CD4-positive, alpha-beta T cell (primary cell): ENCODE data around the gene GUCA1C. TPM values are rescaled to one million over a fixed set of nuclear protein-coding genes. Genes with fewer than 3 reads are reported as not detected.

Source experiments
- ATAC-seq: fragments of 200-7000 bp; cut with Tn5 transposase; one replicate; pipeline ENCODE4 v1.10.0; 2022; ENCODE audit warnings: mild to moderate bottlenecking; ENCODE audit not compliant: poor library complexity
- CTCF ChIA-PET: fragments of 350-600 bp; sonication (Branson Sonifier 250); formaldehyde crosslinking; loops from one replicate; lab custom pipeline; 2021; ENCODE audit warnings: antibody characterized with exemption, inconsistent platforms; lab: Charles Lee
- POLR2A ChIA-PET: fragments of 350-600 bp; sonication (Branson Sonifier 250); formaldehyde crosslinking; loops from one replicate; lab custom pipeline; 2021; ENCODE audit warnings: antibody characterized with exemption, inconsistent platforms; lab: Charles Lee
- DNase-seq, 14 experiments: peaks; one replicate each; pipeline ENCODE4 v3.0.0-alpha.2; 2013 to 2020; ENCODE audit warnings: mixed read lengths in 2 of 14
- H3K27ac ChIP-seq, 2 donors: one replicate each; pipeline versions ENCODE4 v1.5.1 to v1.7.0; 2013; ENCODE audit warnings: low read length in 2 of 2, low read depth in 1 of 2, mild to moderate bottlenecking in 1 of 2
- H3K27me3 ChIP-seq, 2 experiments: 1 replicate in 1 of 2; 2 replicates in 1 of 2; pipeline versions ENCODE4 v1.6.1 to v1.7.0; 2013; ENCODE audit warnings: low read length in 2 of 2, control low read depth in 1 of 2, mild to moderate bottlenecking in 1 of 2, moderate library complexity in 1 of 2; ENCODE audit not compliant: insufficient read depth in 2 of 2, control insufficient read depth in 1 of 2
- H3K36me3 ChIP-seq: one replicate; pipeline ENCODE4 v1.6.1; 2013; ENCODE audit warnings: low read length, control low read depth; ENCODE audit not compliant: insufficient read depth
- H3K4me1 ChIP-seq: one replicate; pipeline ENCODE4 v1.6.1; 2013; ENCODE audit warnings: low read length, control low read depth; ENCODE audit not compliant: insufficient read depth
- H3K4me3 ChIP-seq: one replicate; pipeline ENCODE4 v1.5.1; 2013; ENCODE audit warnings: mild to moderate bottlenecking, low read length, moderate library complexity
- H3K9me3 ChIP-seq, 2 experiments: 1 replicate in 1 of 2; 2 replicates in 1 of 2; pipeline versions ENCODE4 v1.6.1 to v1.7.0; 2013; ENCODE audit warnings: low read length in 2 of 2, mild to moderate bottlenecking in 2 of 2, control low read depth in 1 of 2, moderate library complexity in 1 of 2; ENCODE audit not compliant: control insufficient read depth in 1 of 2, insufficient read depth in 1 of 2
- H3K27ac Mint-ChIP-seq: one replicate; pipeline ENCODE4 v1.8.0; 2020; ENCODE audit warnings: mixed read lengths
- H3K27me3 Mint-ChIP-seq: one replicate; pipeline ENCODE4 v1.8.0; 2021; ENCODE audit warnings: mixed read lengths
- H3K36me3 Mint-ChIP-seq: one replicate; pipeline ENCODE4 v1.8.0; 2021; ENCODE audit warnings: low read depth, mixed read lengths
- H3K4me1 Mint-ChIP-seq: one replicate; pipeline ENCODE4 v1.8.0; 2021; ENCODE audit warnings: low read depth, mixed read lengths
- H3K4me3 Mint-ChIP-seq: one replicate; pipeline ENCODE4 v1.8.0; 2020; ENCODE audit warnings: mild to moderate bottlenecking, mixed read lengths
- H3K9me3 Mint-ChIP-seq: one replicate; pipeline ENCODE4 v1.8.0; 2020; ENCODE audit warnings: mixed read lengths
- intact Hi-C, 2 experiments: fragments of 100-400 bp; cut with DNase I in 1 of 2; cut with micrococcal nuclease in 1 of 2; formaldehyde crosslinking; loops; one replicate each; pipeline versions ENCODE4 v1.15.1 to v1.9.0; 2023 to 2025; cut with DNase I, micrococcal nuclease
- total RNA-seq, 174 experiments: library from RNA in 2 of 174; stranded (reverse) in 2 of 174; gene quantifications; one replicate each; pipeline ENCODE4 v1.2.3 and lab custom pipeline; 2021 to 2026
- TF ChIP-seq, protein P1 (sequence below): fragments of 200-600 bp; IDR thresholded peaks from one replicate; pipeline ENCODE4 v1.8.0; 2022; ENCODE audit warnings: antibody characterized with exemption, mild to moderate bottlenecking

The GUCA1C gene
- total RNA-seq, 2 experiments from 2014 or later, result not detected

GRCh38 chr3:108894981-108895380, 58.7 kb downstream of the GUCA1C start:
- Histone ChIP-seq H3K27me3 (no peaks in the 10 kb centered on the region), H3K4me3 (no peak overlapping the region), H3K4me1 (no peaks in the 10 kb centered on the region), H3K27ac (no peak overlapping the region), H3K9me3 (no peaks in the 10 kb centered on the region), H3K36me3 (no peaks in the 10 kb centered on the region)
- Mint-ChIP-seq H3K36me3 (no peaks in the 10 kb centered on the region), H3K27ac (no peak overlapping the region), H3K4me3 (no peak overlapping the region), H3K4me1 (no peaks in the 10 kb centered on the region), H3K9me3 (no peaks in the 10 kb centered on the region), H3K27me3 (no peaks in the 10 kb centered on the region)
- intact Hi-C loops, result no loop called here
- CTCF ChIA-PET, result interaction anchor here (1.5 kb wide), 1 partner anchor 20 kb away, joined by 3 read pairs; no protein-coding TSS in a partner anchor
- TF ChIP-seq, protein P1, sequence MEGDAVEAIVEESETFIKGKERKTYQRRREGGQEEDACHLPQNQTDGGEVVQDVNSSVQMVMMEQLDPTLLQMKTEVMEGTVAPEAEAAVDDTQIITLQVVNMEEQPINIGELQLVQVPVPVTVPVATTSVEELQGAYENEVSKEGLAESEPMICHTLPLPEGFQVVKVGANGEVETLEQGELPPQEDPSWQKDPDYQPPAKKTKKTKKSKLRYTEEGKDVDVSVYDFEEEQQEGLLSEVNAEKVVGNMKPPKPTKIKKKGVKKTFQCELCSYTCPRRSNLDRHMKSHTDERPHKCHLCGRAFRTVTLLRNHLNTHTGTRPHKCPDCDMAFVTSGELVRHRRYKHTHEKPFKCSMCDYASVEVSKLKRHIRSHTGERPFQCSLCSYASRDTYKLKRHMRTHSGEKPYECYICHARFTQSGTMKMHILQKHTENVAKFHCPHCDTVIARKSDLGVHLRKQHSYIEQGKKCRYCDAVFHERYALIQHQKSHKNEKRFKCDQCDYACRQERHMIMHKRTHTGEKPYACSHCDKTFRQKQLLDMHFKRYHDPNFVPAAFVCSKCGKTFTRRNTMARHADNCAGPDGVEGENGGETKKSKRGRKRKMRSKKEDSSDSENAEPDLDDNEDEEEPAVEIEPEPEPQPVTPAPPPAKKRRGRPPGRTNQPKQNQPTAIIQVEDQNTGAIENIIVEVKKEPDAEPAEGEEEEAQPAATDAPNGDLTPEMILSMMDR, result no peak
- no peak for DNase-seq
- ATAC-seq, result no peak
- POLR2A ChIA-PET, result no interaction called here

DNA sequence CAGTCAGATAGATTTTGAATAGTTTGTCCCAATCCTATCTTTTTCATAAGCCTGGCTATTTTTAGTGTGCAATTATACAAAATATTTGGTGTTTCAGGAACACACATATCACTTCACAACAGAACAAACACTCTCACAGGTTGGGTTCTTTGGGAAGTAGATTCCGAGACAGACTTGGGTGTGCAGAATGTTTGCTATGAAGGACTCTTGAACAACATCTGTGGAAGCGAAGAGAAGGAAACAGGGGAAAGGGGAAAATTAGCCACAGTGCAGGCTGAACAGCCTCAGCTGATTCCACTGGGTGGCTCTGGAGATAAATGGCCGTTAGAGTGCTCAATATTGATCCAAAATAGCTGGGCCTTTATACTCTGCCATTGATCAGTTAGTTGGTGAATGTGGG, 61.8 kb downstream of the GUCA1C start:
- Mint-ChIP-seq H3K4me1 (no peaks in the 10 kb centered on the region), H3K27me3 (no peaks in the 10 kb centered on the region), H3K4me3 (no peak overlapping the region), H3K27ac (no peak overlapping the region), H3K9me3 (no peaks in the 10 kb centered on the region), H3K36me3 (no peaks in the 10 kb centered on the region)
- no peak overlapping the region for H3K27ac ChIP-seq
- H3K4me3 ChIP-seq, result no peak overlapping the region
- ChIA-PET POLR2A (no interaction called here), CTCF (no interaction called here)
- H3K27me3 ChIP-seq, result no peaks in the 10 kb centered on the region
- no peaks in the 10 kb centered on the region for H3K4me1 ChIP-seq
- intact Hi-C loops, result no loop called here
- ATAC-seq (no peak), DNase-seq (no peak)
- H3K36me3 ChIP-seq, result no peaks in the 10 kb centered on the region
- no peaks in the 10 kb centered on the region for H3K9me3 ChIP-seq
- TF ChIP-seq, protein P1, result no peak

DNA sequence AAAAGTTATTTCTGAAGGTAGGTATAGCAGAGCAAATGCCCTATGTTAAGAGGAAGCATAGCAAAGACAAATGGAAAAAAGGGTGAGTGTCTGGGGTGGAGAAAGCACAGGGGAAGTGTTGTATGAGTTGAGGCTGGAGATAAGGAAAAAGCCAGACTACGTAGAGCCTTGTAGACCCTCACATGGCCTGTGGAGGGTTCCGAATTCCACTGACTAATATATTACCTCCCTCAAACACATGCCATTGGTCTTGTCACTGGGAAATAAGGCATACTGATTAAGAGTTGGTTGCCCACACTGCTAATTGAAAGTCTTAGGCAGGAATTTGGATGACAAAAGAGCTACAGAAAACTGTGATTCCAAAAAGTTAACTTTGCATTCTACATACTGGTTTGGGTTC, 65.9 kb downstream of the GUCA1C start:
- Mint-ChIP-seq H3K4me1 (peaks cover 12% of the 10 kb centered on the region), H3K27me3 (no peaks in the 10 kb centered on the region), H3K27ac (no peak overlapping the region), H3K9me3 (no peaks in the 10 kb centered on the region), H3K4me3 (no peak overlapping the region), H3K36me3 (no peaks in the 10 kb centered on the region)
- Histone ChIP-seq H3K27ac (no peak overlapping the region), H3K9me3 (no peaks in the 10 kb centered on the region), H3K36me3 (no peaks in the 10 kb centered on the region), H3K4me1 (no peaks in the 10 kb centered on the region), H3K4me3 (no peak overlapping the region), H3K27me3 (no peaks in the 10 kb centered on the region)
- no peak for DNase-seq
- intact Hi-C loops, result no loop called here
- CTCF ChIA-PET, result interaction anchor here (0.6 kb wide), 1 partner anchor 295 kb away, joined by 4 read pairs; no protein-coding TSS in a partner anchor
- TF ChIP-seq, protein P1, result no peak
- POLR2A ChIA-PET, result no interaction called here
- ATAC-seq, result no peak
